22Rv1 (cell line): Measurements from ENCODE around the gene CHKA.

Experiments
- H3K27ac ChIP-seq: fragments of 450-650 bp; 2 replicates; pipeline ENCODE4 v1.5.1; 2017
- ZFX ChIP-seq: fragments of 450-650 bp; IDR thresholded peaks from 2 replicates; pipeline ENCODE4 v1.6.1; 2017; ENCODE audit warnings: antibody characterized with exemption, borderline replicate concordance
- TF ChIP-seq, protein P1 (sequence below): fragments of 450-650 bp; IDR thresholded peaks from 2 replicates; pipeline ENCODE4 v1.5.1; 2017; ENCODE audit warnings: mild to moderate bottlenecking

Gene CHKA

GRCh38 chr11:68038226-68038717 lies 82.9 kb downstream of the CHKA start:
- no peak for TF ChIP-seq ZFX
- TF ChIP-seq, protein P1, sequence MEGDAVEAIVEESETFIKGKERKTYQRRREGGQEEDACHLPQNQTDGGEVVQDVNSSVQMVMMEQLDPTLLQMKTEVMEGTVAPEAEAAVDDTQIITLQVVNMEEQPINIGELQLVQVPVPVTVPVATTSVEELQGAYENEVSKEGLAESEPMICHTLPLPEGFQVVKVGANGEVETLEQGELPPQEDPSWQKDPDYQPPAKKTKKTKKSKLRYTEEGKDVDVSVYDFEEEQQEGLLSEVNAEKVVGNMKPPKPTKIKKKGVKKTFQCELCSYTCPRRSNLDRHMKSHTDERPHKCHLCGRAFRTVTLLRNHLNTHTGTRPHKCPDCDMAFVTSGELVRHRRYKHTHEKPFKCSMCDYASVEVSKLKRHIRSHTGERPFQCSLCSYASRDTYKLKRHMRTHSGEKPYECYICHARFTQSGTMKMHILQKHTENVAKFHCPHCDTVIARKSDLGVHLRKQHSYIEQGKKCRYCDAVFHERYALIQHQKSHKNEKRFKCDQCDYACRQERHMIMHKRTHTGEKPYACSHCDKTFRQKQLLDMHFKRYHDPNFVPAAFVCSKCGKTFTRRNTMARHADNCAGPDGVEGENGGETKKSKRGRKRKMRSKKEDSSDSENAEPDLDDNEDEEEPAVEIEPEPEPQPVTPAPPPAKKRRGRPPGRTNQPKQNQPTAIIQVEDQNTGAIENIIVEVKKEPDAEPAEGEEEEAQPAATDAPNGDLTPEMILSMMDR: no peak
- H3K27ac ChIP-seq: peak overlapping the region; percentile 75

- no peak for TF ChIP-seq ZFX
- TF ChIP-seq, protein P1: no peak
- peak overlapping the region; percentile 75 for H3K27ac ChIP-seq
Observed at GRCh38 chr11:68037411-68038225, 83.6 kb downstream of the CHKA start.

- TF ChIP-seq, protein P1: no peak
- TF ChIP-seq ZFX: no peak
- peak overlapping the region; percentile 75; the same call in 1 of the 2 replicates for H3K27ac ChIP-seq
Observed at GRCh38 chr11:68036717-68037239, 84.4 kb downstream of the CHKA start.

- H3K27ac ChIP-seq: peak overlapping the region; percentile 75; the same call in 1 of the 2 replicates
- TF ChIP-seq ZFX: no peak
- TF ChIP-seq, protein P1: no peak
Observed at GRCh38 chr11:68036141-68036716, 85.0 kb downstream of the CHKA start.

- no peak for TF ChIP-seq ZFX
- TF ChIP-seq, protein P1: no peak
- H3K27ac ChIP-seq: peak overlapping the region; percentile 13; the same call in 1 of the 2 replicates
Observed at GRCh38 chr11:68035266-68035876, 85.8 kb downstream of the CHKA start.

DNA sequence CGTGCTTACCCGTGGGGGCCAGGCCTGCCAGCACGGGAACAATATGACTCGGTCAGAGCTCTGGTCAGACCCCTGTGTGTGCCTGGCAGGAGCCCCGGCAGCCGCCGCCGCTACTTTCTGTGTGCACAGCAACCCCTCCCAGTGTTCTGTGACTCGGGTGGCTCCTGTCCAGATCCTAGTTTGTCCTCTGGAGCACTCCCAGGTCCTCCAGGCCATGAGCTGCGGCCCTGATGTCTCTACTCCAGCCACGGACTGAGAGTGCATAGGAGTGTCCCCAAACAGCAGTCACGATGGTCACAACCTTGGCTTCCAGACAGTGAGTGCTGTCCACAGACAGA lies 87.5 kb downstream of the CHKA start:
- TF ChIP-seq, protein P1: no peak
- no peak for TF ChIP-seq ZFX
- no peak overlapping the region for H3K27ac ChIP-seq
